ENCODE measurements around the gene LCN2.
A peak's percentile ranks its signal among the peaks of the same experiment; 100 is the strongest.

The LCN2 gene

DNA sequence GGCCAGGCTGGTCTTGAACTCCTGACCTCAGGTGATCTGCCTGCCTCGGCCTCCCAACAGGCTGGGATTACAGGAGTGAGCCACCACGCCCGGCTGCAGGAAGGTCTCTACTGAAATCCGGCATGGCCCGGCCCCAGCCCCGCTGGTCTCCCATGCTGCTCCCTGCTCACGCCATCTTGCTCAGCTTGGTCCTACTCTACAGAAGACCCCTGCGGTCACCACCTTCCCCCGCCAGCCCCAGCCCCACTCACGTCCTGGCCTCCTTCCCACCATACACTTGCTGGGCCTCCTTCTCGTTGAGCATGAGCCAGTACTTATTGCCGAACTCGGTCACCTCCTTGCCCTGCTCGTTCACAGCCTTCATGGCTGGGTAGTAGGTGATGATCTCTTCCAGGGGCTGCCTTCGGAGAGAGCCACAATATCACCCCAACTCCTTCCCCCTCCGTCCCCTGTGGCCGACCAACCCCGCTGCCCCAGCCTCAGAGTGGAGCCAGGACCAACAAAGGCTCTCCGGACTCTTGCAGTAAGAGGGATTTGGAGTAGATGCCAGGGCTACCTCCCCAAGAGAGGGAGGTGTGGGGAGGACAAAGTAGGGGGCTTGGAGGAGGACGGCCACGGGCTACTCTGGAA is 25.7 kb upstream of the LCN2 start:
- H3K4me3 ChIP-seq (ENCODE audit: insufficient read depth, low read length, poor library complexity, severe bottlenecking): no peak overlapping the region

DNA sequence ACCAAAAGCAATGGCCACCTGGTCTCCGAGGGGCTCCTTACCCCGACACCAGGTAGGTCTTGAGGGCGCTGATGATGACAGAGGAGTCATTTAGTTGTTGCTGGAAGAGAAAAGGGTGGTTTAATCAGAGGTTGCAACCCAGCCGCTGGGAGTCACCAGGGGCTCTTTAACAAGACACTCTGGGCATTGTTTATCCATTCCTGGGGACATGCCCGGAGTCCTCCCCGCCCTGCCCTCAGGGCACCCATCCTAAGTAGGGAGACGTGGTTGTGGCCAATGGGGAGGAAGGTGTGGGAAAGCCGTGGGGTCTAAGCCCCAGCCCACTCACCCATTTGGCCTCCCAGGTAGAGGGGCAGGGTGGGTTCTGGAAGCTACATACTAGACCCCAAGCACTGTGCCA is 24.8 kb upstream of the LCN2 start:
- Histone ChIP-seq H3K27ac (ENCODE audit: low read depth, low read length) (no peak overlapping the region), H3K4me3 (ENCODE audit: insufficient read depth, low read length, poor library complexity, severe bottlenecking) (no peak overlapping the region), H3K9ac (ENCODE audit: low read length) (no peak overlapping the region), H4K20me1 (ENCODE audit: low read depth, low read length) (no peaks in the 10 kb centered on the region; the same call in 1 of the 2 replicates), H3K4me2 (ENCODE audit: low read depth, low read length, poor library complexity, severe bottlenecking) (no peak overlapping the region), H2AFZ (ENCODE audit: low read depth, low read length, severe bottlenecking) (no peak overlapping the region), H3K27me3 (ENCODE audit: low read length) (no peaks in the 10 kb centered on the region), H3K9me2 (replicated peaks; ENCODE audit: insufficient read depth, low read length) (no peaks in the 10 kb centered on the region), H3K79me2 (ENCODE audit: insufficient read depth, low read length) (peaks cover 20% of the 10 kb centered on the region), H3K36me3 (ENCODE audit: low read length) (no peaks in the 10 kb centered on the region), H3F3A (ENCODE audit: insufficient read depth) (no peaks in the 10 kb centered on the region), H3K9me3 (ENCODE audit: insufficient read depth, low read length) (no peaks in the 10 kb centered on the region)
- no peak for TF ChIP-seq EZH2phosphoT487 (conservative IDR thresholded peaks at IDR 0.05; ENCODE audit: low read length)
- TF ChIP-seq, protein P1, sequence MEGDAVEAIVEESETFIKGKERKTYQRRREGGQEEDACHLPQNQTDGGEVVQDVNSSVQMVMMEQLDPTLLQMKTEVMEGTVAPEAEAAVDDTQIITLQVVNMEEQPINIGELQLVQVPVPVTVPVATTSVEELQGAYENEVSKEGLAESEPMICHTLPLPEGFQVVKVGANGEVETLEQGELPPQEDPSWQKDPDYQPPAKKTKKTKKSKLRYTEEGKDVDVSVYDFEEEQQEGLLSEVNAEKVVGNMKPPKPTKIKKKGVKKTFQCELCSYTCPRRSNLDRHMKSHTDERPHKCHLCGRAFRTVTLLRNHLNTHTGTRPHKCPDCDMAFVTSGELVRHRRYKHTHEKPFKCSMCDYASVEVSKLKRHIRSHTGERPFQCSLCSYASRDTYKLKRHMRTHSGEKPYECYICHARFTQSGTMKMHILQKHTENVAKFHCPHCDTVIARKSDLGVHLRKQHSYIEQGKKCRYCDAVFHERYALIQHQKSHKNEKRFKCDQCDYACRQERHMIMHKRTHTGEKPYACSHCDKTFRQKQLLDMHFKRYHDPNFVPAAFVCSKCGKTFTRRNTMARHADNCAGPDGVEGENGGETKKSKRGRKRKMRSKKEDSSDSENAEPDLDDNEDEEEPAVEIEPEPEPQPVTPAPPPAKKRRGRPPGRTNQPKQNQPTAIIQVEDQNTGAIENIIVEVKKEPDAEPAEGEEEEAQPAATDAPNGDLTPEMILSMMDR (IDR thresholded peaks at IDR 0.05; ENCODE audit: insufficient read depth, low read length, poor library complexity, severe bottlenecking): no peak

More for the DNA sequence above, 25.7 kb upstream of the LCN2 start:
- Histone ChIP-seq H3K36me3 (ENCODE audit: low read length) (no peaks in the 10 kb centered on the region), H3K9me2 (replicated peaks; ENCODE audit: insufficient read depth, low read length) (no peaks in the 10 kb centered on the region), H3K4me2 (ENCODE audit: low read depth, low read length, poor library complexity, severe bottlenecking) (no peak overlapping the region), H4K20me1 (ENCODE audit: low read depth, low read length) (no peaks in the 10 kb centered on the region; the same call in 1 of the 2 replicates), H3K79me2 (ENCODE audit: insufficient read depth, low read length) (peaks cover 20% of the 10 kb centered on the region), H3K27me3 (ENCODE audit: low read length) (no peaks in the 10 kb centered on the region), H3K9ac (ENCODE audit: low read length) (no peak overlapping the region), H3K27ac (ENCODE audit: low read depth, low read length) (no peak overlapping the region), H3K9me3 (ENCODE audit: insufficient read depth, low read length) (no peaks in the 10 kb centered on the region), H3F3A (ENCODE audit: insufficient read depth) (no peaks in the 10 kb centered on the region), H2AFZ (ENCODE audit: low read depth, low read length, severe bottlenecking) (no peak overlapping the region)
- TF ChIP-seq, protein P1 (IDR thresholded peaks at IDR 0.05; ENCODE audit: insufficient read depth, low read length, poor library complexity, severe bottlenecking): no peak
- no peak for TF ChIP-seq EZH2phosphoT487 (conservative IDR thresholded peaks at IDR 0.05; ENCODE audit: low read length)

DNA sequence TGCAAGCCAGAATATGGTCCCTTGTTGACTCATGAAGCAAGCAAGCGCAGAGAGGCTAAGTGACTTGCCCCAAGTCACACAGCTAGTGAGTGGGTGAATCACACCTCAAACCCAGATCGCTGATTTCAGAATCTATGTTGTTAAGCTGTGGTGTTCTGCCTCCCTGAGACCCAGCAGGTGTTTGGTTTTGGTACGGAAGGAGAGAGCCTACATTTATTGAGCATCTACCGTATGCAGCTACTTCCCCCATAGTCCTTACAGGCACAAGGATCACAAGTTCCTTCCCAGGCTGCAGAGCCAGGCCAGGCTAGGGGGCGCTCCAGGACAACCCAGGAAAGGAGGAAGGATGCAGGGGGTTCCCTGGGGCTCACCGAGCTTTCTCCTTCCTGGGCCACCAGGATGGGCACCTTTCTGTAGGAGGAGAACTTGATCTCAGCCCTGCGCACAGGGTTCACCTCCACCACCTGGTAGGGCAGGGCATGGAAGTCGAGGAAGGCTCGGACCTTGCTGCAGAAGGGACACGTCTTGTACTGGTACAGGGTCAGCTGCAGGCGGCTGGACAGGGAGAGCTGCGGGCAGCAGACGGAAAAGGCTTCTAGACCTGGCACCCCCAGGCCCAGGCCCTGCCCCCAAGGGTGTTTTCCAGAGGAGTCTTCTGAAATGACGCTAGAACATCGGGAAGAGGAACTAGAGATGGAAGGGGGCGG is 24.2 kb upstream of the LCN2 start:
- Histone ChIP-seq H2AFZ (ENCODE audit: low read depth, low read length, severe bottlenecking) (no peak overlapping the region), H3K27ac (ENCODE audit: low read depth, low read length) (no peak overlapping the region), H3K9me3 (ENCODE audit: insufficient read depth, low read length) (no peaks in the 10 kb centered on the region), H3K27me3 (ENCODE audit: low read length) (no peaks in the 10 kb centered on the region), H3K4me2 (ENCODE audit: low read depth, low read length, poor library complexity, severe bottlenecking) (no peak overlapping the region), H3K79me2 (ENCODE audit: insufficient read depth, low read length) (peaks cover 20% of the 10 kb centered on the region), H3K4me3 (ENCODE audit: insufficient read depth, low read length, poor library complexity, severe bottlenecking) (no peak overlapping the region), H3K36me3 (ENCODE audit: low read length) (no peaks in the 10 kb centered on the region), H3F3A (ENCODE audit: insufficient read depth) (no peaks in the 10 kb centered on the region), H3K9ac (ENCODE audit: low read length) (no peak overlapping the region), H4K20me1 (ENCODE audit: low read depth, low read length) (no peaks in the 10 kb centered on the region; the same call in 1 of the 2 replicates), H3K9me2 (replicated peaks; ENCODE audit: insufficient read depth, low read length) (no peaks in the 10 kb centered on the region)
- TF ChIP-seq, protein P1 (IDR thresholded peaks at IDR 0.05; ENCODE audit: insufficient read depth, low read length, poor library complexity, severe bottlenecking): peak; percentile 88
- TF ChIP-seq EZH2phosphoT487 (conservative IDR thresholded peaks at IDR 0.05; ENCODE audit: low read length): no peak
